ENCODE measurements around the gene PTPMT1.
"Not testable (repeated sequence)": the region's sequence is repeated elsewhere in the genome, so short reads cannot be mapped to it uniquely, and the experiment has no call there.

PTPMT1 gene

DNA sequence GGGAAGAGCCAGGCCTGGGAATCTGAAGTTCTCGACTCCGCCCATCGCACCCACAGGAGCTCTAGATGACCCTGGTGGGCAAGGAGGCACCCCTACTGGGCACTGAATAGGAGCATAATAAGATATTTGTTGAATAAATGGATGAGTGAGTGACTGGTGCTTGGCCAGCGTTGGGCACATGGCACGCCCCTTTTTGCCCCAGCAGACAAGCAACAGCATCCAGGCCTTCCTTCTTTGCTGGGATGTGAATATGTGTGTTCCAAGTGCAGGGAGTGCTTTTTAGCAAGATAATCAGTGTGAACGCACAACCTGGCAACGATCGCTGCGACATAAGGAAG, 12.0 kb upstream of the PTPMT1 start:
- CTCF ChIA-PET: interaction anchor here (0.6 to 6.7 kb wide), 26 partner anchors 13 to 612 kb away, joined by 3 to 125 read pairs (median 3); partner anchors contain the start of genes FAM180B, KBTBD4, NDUFS3 and PTPMT1
- TF ChIP-seq CTCF (IDR thresholded peaks at IDR 0.05; ENCODE audit: control extremely low read depth, extremely low read depth, low read depth, missing control alignments): no peak
- no peak for DNase-seq (ENCODE audit: extremely low spot score)
- POLR2A ChIA-PET: no interaction called here

DNA sequence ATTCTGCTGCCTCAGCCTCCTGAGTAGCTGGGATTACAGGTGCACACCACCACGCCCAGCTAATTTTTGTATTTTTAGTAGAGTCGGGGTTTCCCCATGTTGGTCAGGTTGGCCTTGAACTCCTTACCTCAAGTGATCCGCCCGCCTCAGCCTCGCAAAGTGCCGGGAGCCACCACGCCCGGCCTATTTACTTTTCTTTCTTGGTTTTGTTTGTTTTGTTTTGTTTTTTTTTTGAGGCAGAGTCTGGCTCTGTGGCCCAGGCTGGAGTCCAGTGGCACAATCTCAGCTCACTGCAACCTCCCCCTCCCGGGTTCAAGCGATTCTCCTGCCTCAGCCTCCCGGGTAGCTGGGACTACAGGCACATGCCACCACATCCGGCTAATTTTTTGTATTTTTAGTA, 8.4 kb upstream of the PTPMT1 start:
- POLR2A ChIA-PET; DNase-seq (ENCODE audit: extremely low spot score): not testable (repeated sequence)
- CTCF ChIA-PET: interaction anchor here (0.8 to 4.5 kb wide), 4 partner anchors 9 to 145 kb away, joined by 3 to 43 read pairs (median 5); partner anchors contain the start of gene PTPMT1

DNA sequence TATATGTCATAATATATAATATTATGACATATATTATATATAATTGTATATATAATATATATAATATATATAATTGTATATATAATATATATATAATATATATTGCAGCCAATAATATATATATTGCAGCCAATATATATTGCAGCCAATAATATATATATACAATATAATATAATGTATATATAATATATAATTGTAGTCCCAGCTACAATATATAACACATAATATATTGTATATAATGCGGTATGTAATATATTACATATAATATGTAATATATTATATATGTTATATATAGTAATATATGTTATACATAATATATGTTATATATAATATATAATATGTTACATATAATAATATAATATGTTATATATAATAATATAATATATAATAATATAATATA, 6.7 kb upstream of the PTPMT1 start:
- no peak for DNase-seq (ENCODE audit: extremely low spot score)
- ChIA-PET CTCF (interaction anchor here (1.2 kb wide), 1 partner anchor 18 kb away, joined by 4 read pairs; no protein-coding TSS in a partner anchor), POLR2A (no interaction called here)
- TF ChIP-seq CTCF (IDR thresholded peaks at IDR 0.05; ENCODE audit: control extremely low read depth, extremely low read depth, low read depth, missing control alignments): no peak

- DNase-seq (ENCODE audit: extremely low spot score): no peak
- ChIA-PET CTCF (interaction anchor here (1.6 kb wide), 1 partner anchor 18 kb away, joined by 4 read pairs; the partner anchor contains the start of gene KBTBD4), POLR2A (no interaction called here)
- TF ChIP-seq CTCF (IDR thresholded peaks at IDR 0.05; ENCODE audit: control extremely low read depth, extremely low read depth, low read depth, missing control alignments): no peak
Measured at GRCh38 chr11:47560426-47560825, 5.0 kb upstream of the PTPMT1 start.

DNA sequence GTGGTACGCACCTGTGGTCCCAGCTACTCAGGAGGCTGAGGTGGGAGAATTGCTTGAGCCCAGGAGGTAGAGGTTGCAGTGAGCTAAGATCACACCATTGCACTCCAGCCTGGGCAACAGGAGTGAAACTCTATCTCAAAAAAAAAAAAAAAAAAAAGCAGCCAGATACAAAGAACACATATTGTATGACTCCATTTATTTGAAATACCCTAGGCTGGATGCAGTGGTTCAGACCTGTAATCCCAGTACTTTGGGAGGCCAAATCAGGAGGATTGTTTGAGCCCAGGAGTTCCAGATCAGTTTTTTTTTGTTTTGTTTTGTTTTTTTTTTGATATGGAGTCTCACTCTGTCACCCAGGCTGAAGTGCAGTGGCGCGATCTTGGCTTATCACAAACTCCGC, 3.0 kb upstream of the PTPMT1 start:
- DNase-seq (ENCODE audit: extremely low spot score); CTCF ChIA-PET; POLR2A ChIA-PET: not testable (repeated sequence)

GRCh38 chr11:47564366-47564765, 1.0 kb upstream of the PTPMT1 start:
- CTCF ChIA-PET: interaction anchor here (0.9 to 5.4 kb wide), 7 partner anchors 9 to 208 kb away, joined by 3 to 43 read pairs (median 4); partner anchors contain the start of genes CELF1, KBTBD4 and NDUFS3
- not testable (repeated sequence) for DNase-seq (ENCODE audit: extremely low spot score)
- POLR2A ChIA-PET: interaction anchor here (0.6 to 0.7 kb wide), 2 partner anchors 95 to 146 kb away, joined by 3 to 5 read pairs; no protein-coding TSS in a partner anchor

DNA sequence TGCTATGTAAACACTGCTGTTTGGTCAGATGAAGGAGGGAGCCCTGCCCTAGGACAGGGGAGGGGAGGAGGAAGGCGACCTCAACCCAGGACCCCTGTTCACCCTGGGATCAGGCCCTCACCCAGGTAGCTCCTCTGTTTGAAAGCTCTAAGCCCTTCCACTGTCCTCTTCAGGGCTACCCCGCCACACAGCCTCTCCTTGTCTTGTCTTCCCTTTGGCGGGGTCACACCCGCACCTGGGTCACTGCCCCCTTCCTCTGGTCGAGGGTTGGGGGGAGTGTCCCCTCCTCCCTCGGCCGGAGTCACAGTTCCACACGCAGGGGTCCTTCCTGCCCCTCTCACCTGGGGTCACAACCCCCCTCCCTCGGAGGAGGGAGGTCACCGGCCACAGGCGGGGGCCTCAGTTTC, 463 bp upstream of the PTPMT1 start:
- ChIA-PET CTCF (interaction anchor here (0.9 to 5.4 kb wide), 6 partner anchors 10 to 207 kb away, joined by 3 to 43 read pairs (median 4); partner anchors contain the start of genes CELF1, KBTBD4 and NDUFS3), POLR2A (interaction anchor here (0.5 to 0.6 kb wide), 2 partner anchors 36 to 95 kb away, joined by 3 read pairs; no protein-coding TSS in a partner anchor)
- TF ChIP-seq CTCF (IDR thresholded peaks at IDR 0.05; ENCODE audit: control extremely low read depth, extremely low read depth, low read depth, missing control alignments): no peak
- DNase-seq (ENCODE audit: extremely low spot score): no peak

GRCh38 chr11:47566149-47566698, 825 bp downstream of the PTPMT1 start:
- no peak for TF ChIP-seq CTCF (IDR thresholded peaks at IDR 0.05; ENCODE audit: control extremely low read depth, extremely low read depth, low read depth, missing control alignments)
- DNase-seq (ENCODE audit: extremely low spot score): no peak
- ChIA-PET CTCF (interaction anchor here (1.0 to 5.4 kb wide), 2 partner anchors 11 to 12 kb away, joined by 6 to 43 read pairs; partner anchors contain the start of genes CELF1, KBTBD4 and NDUFS3), POLR2A (no interaction called here)

Measured in GM10248 (cell line).